K562 (cell line): ENCODE measurements around the gene ADGRD1. TPM values are rescaled to one million over a fixed set of nuclear protein-coding genes. Genes with fewer than 3 reads are reported as not detected.

ENCODE experiments used
- ATAC-seq: fragments of 200-7000 bp; cut with Tn5 transposase; 3 replicates; pipeline ENCODE4 v1.9.1; 2020; ENCODE audit warnings: moderate library complexity
- BruUV-seq: library from RNA; stranded (reverse); fragments of 400-500 nt; replicated peaks from 2 replicates; lab custom pipeline; 2021; lab: Mats Ljungman, UMichigan
- CTCF ChIA-PET: fragments of 300-600 bp; formaldehyde crosslinking; extraction: SDS; loops from one replicate; lab custom pipeline; 2021; ENCODE audit warnings: low intra/inter-chr PET ratio; lab: Yijun Ruan, JAX
- POLR2A ChIA-PET: fragments of 300-600, 350-650 bp; sonication (Branson Sonifier 250); formaldehyde crosslinking; extraction: SDS; loops from one replicate; lab custom pipeline; 2021; ENCODE audit warnings: antibody characterized with exemption, inconsistent platforms; lab: Yijun Ruan, JAX
- DNase-seq, 4 experiments: peaks; one replicate each; pipeline versions ENCODE4 v3.0.0 to v3.0.0-alpha.2; 2011 to 2018; ENCODE audit warnings: low spot score in 3 of 4, mixed read lengths in 3 of 4; ENCODE audit errors: extremely low read depth in 1 of 4
- FAIRE-seq: peaks from 2 replicates; lab custom pipeline; 2011; peaks lifted over from hg19 to GRCh38; lab: Jason Lieb, UNC
- H2AFZ ChIP-seq: 2 replicates; pipeline ENCODE4 v1.6.0; 2011; ENCODE audit warnings: low read depth, low read length, control low read depth, inconsistent platforms
- H3K27ac ChIP-seq: fragments of 200-600 bp; 3 replicates; pipeline ENCODE4 v1.8.0; 2011; ENCODE audit warnings: low read depth, mild to moderate bottlenecking, control low read depth, inconsistent platforms, low read length, moderate library complexity, mixed read lengths; ENCODE audit errors: extremely low read depth
- H3K27me3 ChIP-seq, 2 experiments: fragments of 300-600 bp in 1 of 2; 2 replicates in 1 of 2; 3 replicates in 1 of 2; pipeline versions ENCODE4 v1.6.0 to v1.8.0; 2011; ENCODE audit warnings: inconsistent platforms in 2 of 2, low read length in 2 of 2, mild to moderate bottlenecking in 1 of 2, mixed read lengths in 1 of 2, moderate library complexity in 1 of 2; ENCODE audit not compliant: control insufficient read depth in 2 of 2, insufficient read depth in 2 of 2
- H3K36me3 ChIP-seq: fragments of 300-600 bp; 3 replicates; pipeline ENCODE4 v1.8.0; 2011; ENCODE audit warnings: mild to moderate bottlenecking, low read length, inconsistent platforms; ENCODE audit not compliant: control insufficient read depth, insufficient read depth
- H3K4me1 ChIP-seq, 2 experiments: fragments of 200-600 bp in 1 of 2; replicated peaks in 1 of 2; 2 replicates in 1 of 2; 3 replicates in 1 of 2; pipeline versions ENCODE4 v1.5.1 to v1.8.0; 2011; ENCODE audit warnings: inconsistent platforms in 2 of 2, low read length in 2 of 2, mild to moderate bottlenecking in 1 of 2, mixed read lengths in 1 of 2, moderate library complexity in 1 of 2; ENCODE audit not compliant: control insufficient read depth in 2 of 2, insufficient read depth in 2 of 2
- H3K4me2 ChIP-seq: 2 replicates; pipeline ENCODE4 v1.6.1; 2011; ENCODE audit warnings: low read length, control low read depth, inconsistent platforms, mixed read lengths; ENCODE audit not compliant: insufficient read depth
- H3K4me3 ChIP-seq: fragments of 200-600 bp; sonication (generic), shearing (Covaris generic); 2 replicates; pipeline ENCODE4 v1.5.1; 2016; ENCODE audit warnings: control low read depth, inconsistent platforms
- H3K79me2 ChIP-seq: fragments of 200-600 bp; 3 replicates; pipeline ENCODE4 v1.8.0; 2011; ENCODE audit warnings: low read length, inconsistent platforms; ENCODE audit not compliant: control insufficient read depth, insufficient read depth
- H3K9ac ChIP-seq, 2 experiments: 2 replicates each; pipeline versions ENCODE4 v1.6.0 to v1.6.1; 2011; ENCODE audit warnings: low read depth in 2 of 2, low read length in 2 of 2, control low read depth in 1 of 2, inconsistent platforms in 1 of 2, mild to moderate bottlenecking in 1 of 2, mixed read lengths in 1 of 2; ENCODE audit not compliant: insufficient read depth in 1 of 2
- H3K9me1 ChIP-seq: one replicate; pipeline ENCODE4 v1.6.0; 2011; ENCODE audit warnings: inconsistent platforms, mild to moderate bottlenecking, low read length, moderate library complexity; ENCODE audit not compliant: control insufficient read depth, insufficient read depth
- H3K9me3 ChIP-seq: replicated peaks from 2 replicates; pipeline ENCODE4 v1.5.1; 2011; ENCODE audit warnings: low read depth, low read length, inconsistent platforms; ENCODE audit not compliant: control insufficient read depth, insufficient read depth
- H4K20me1 ChIP-seq: replicated peaks from 2 replicates; pipeline ENCODE4 v1.6.1; 2011; ENCODE audit warnings: low read length, inconsistent platforms, mixed read lengths; ENCODE audit not compliant: control insufficient read depth, insufficient read depth
- E2F5 ChIP-seq: sonication (generic); formaldehyde crosslinking; IDR thresholded peaks from 2 replicates; pipeline ENCODE4 v1.8.0; 2022; ENCODE audit warnings: mild to moderate bottlenecking, missing genetic modification reagents
- KDM4B ChIP-seq, 2 experiments: fragments of 450-650 bp in 1 of 2; sonication (generic) in 1 of 2; IDR thresholded peaks; 2 replicates each; pipeline ENCODE4 v1.6.1; 2016 to 2017; ENCODE audit warnings: borderline replicate concordance in 2 of 2, antibody characterized with exemption in 1 of 2, low read depth in 1 of 2, mild to moderate bottlenecking in 1 of 2
- MXI1 ChIP-seq: IDR thresholded peaks from 2 replicates; pipeline ENCODE4 v1.6.1; 2011; ENCODE audit warnings: low read depth, mild to moderate bottlenecking, improper control_type of control experiment, low read length
- ZKSCAN3 ChIP-seq: fragments of 250-450 bp; sonication (Bioruptor Pico); IDR thresholded peaks from 2 replicates; pipeline ENCODE4 v1.4.0; 2020
- ZNF224 ChIP-seq: sonication (generic); formaldehyde crosslinking; IDR thresholded peaks from 2 replicates; pipeline ENCODE4 v1.8.0; 2022; ENCODE audit warnings: mild to moderate bottlenecking, missing genetic modification reagents
- WGBS: fragments of 100-300 bp; shearing (Covaris generic); methylation state at CpG from one replicate; pipeline ENCODE4 v1.1.6; 2016; ENCODE audit warnings: low coverage, mixed read lengths; ENCODE audit not compliant: insufficient coverage; ENCODE audit errors: missing lambda C conversion rate; 5-methylcytosine and 5-hydroxymethylcytosine counted together
- in situ Hi-C: fragments of 300-500 bp; cut with MboI; formaldehyde crosslinking; loops from 4 replicates; pipeline ENCODE4 v1.15.0; 2018; ENCODE audit warnings: inconsistent platforms, mixed read lengths
- intact Hi-C: fragments of 100-400 bp; cut with micrococcal nuclease; formaldehyde crosslinking; loops from 2 replicates; pipeline ENCODE4 v1.14.2; 2022
- polyA plus RNA-seq, 8 experiments: library from polyadenylated mRNA; depleted of rRNA in 4 of 8; stranded (reverse) in 5 of 8; unstranded in 3 of 8; fragments of >200 nt; fragmentation: Nextera tagmentation in 2 of 8; fragmentation: Illumina TruSeq in 1 of 8; extraction: Ambion mirVana in 2 of 8; extraction: Trizol in 1 of 8; gene quantifications; 2 replicates each; pipeline versions ENCODE4 v1.2.1 to v1.2.3, GENCODE V29; 2011 to 2014; ENCODE audit warnings: inconsistent platforms in 1 of 8, missing spikeins in 1 of 8
- total RNA-seq, 7 experiments: library from RNA; depleted of rRNA in 6 of 7; stranded (reverse); fragments of >200 nt in 6 of 7; fragmentation: Illumina TruSeq in 2 of 7; extraction: Trizol in 2 of 7; gene quantifications; 2 replicates each; pipeline versions ENCODE4 v1.2.1 to v1.2.3, GENCODE V29; 2011 to 2021; ENCODE audit warnings: low replicate concordance in 1 of 7
- TF ChIP-seq, protein P1 (sequence below): sonication (generic); IDR thresholded peaks from 2 replicates; pipeline ENCODE4 v1.6.1; 2016

Gene ADGRD1
- total and polyA plus RNA-seq, 9 of the 15 experiments (the other 6 are each of a cell fraction or from before 2014, with no cell fraction given) = 1.7 to 11.7 (median 3.3) TPM

DNA sequence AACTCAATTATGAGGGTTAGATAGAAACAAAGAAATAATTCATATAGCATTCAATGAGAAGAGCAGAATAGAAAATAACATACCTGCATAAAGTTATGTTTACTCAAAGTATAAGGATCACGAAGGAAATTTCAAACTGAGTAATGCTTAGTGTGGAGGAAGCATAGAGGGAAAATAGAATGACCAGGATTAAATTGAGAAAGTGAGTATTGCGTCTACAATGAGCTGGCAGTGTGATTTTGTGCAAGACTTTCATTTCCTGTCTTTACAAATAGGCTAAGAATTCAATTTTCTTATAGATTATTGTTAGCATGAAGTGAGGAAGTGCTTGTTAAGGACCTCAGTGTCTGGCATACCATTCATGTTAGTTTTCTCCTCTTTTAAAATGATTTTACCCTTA is 12.0 kb downstream of the ADGRD1 start:
- H3K27me3 ChIP-seq = peaks cover 19 to 43% of the 10 kb centered on the region in 2 experiments
- no peaks in the 10 kb centered on the region for H4K20me1 ChIP-seq
- DNase-seq = no peak
- ChIA-PET CTCF (no interaction called here), POLR2A (no interaction called here)
- in situ Hi-C loops = no loop called here
- H3K27ac ChIP-seq = no peak overlapping the region
- no TSS peak for BruUV-seq
- H3K9ac ChIP-seq = no peak overlapping the region
- H3K36me3 ChIP-seq = no peaks in the 10 kb centered on the region
- FAIRE-seq = no peak
- no peak overlapping the region for H3K4me2 ChIP-seq
- H3K9me1 ChIP-seq = no peaks in the 10 kb centered on the region
- TF ChIP-seq E2F5 (CRISPR knock-in tag) (no peak), KDM4B (IDR thresholded peaks at IDR 0.05; ENCODE audit: borderline replicate concordance in 2 of 2, low read depth in 1 of 2) (no peak), ZNF224 (CRISPR knock-in tag) (no peak), ZKSCAN3 (CRISPR knock-in tag) (no peak), MXI1 (no peak)
- TF ChIP-seq, protein P1, sequence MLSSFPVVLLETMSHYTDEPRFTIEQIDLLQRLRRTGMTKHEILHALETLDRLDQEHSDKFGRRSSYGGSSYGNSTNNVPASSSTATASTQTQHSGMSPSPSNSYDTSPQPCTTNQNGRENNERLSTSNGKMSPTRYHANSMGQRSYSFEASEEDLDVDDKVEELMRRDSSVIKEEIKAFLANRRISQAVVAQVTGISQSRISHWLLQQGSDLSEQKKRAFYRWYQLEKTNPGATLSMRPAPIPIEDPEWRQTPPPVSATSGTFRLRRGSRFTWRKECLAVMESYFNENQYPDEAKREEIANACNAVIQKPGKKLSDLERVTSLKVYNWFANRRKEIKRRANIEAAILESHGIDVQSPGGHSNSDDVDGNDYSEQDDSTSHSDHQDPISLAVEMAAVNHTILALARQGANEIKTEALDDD = no peak
- TF ChIP-seq, all 486 proteins: peak for 0
- H3K4me1 ChIP-seq = peaks cover 3 to 5% of the 10 kb centered on the region in 2 experiments; a peak in 2 of 5 replicates
- intact Hi-C loops = no loop called here
- 4% methylated on average over 2 of the region's 2 CpGs for WGBS
- H3K9me3 ChIP-seq = no peaks in the 10 kb centered on the region
- no peak overlapping the region for H3K4me3 ChIP-seq
- no peak overlapping the region for H2AFZ ChIP-seq
- H3K79me2 ChIP-seq = no peaks in the 10 kb centered on the region
- ATAC-seq = no peak
